ENCODE measurements around the gene SNAP25.

- no peak for TF ChIP-seq EP300 (IDR thresholded peaks at IDR 0.05)
- TF ChIP-seq CTCF (IDR thresholded peaks at IDR 0.05): no peak
- TF ChIP-seq POLR2A (IDR thresholded peaks at IDR 0.05): no peak
Observed at GRCh38 chr20:10185741-10186558, 32.7 kb upstream of the SNAP25 start.

All from sigmoid colon (tissue), 4 donors.